Measurements from ENCODE around the gene GRIN2A.

DNA sequence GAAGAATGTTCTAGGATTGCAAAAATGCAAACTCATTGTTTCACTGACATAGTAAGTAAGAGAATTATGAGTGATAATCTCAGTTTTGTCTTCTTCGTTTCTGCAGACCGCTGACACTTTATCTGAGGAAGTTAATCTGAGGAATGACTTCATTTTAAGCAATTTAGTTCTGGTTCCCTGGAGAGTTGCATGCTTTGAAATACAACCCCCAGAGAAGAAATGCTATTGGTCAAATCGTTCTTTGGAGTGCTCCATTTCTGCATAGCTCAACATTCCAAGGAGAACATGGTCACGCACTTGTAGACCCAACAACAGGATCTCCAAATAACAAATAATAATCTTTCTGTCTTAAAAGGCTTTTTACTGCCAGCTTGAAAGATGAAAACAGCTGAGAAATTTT, 427.1 kb downstream of the GRIN2A start:
- TF ChIP-seq ISL1 (CRISPR knock-in tag; IDR thresholded peaks at IDR 0.05) (no peak), RARB (CRISPR knock-in tag; IDR thresholded peaks at IDR 0.05) (no peak), ZFP3 (CRISPR knock-in tag; IDR thresholded peaks at IDR 0.05) (no peak), ZNF565 (CRISPR knock-in tag; conservative IDR thresholded peaks at IDR 0.05; ENCODE audit: low read depth) (no peak)
- TF ChIP-seq, protein P1, sequence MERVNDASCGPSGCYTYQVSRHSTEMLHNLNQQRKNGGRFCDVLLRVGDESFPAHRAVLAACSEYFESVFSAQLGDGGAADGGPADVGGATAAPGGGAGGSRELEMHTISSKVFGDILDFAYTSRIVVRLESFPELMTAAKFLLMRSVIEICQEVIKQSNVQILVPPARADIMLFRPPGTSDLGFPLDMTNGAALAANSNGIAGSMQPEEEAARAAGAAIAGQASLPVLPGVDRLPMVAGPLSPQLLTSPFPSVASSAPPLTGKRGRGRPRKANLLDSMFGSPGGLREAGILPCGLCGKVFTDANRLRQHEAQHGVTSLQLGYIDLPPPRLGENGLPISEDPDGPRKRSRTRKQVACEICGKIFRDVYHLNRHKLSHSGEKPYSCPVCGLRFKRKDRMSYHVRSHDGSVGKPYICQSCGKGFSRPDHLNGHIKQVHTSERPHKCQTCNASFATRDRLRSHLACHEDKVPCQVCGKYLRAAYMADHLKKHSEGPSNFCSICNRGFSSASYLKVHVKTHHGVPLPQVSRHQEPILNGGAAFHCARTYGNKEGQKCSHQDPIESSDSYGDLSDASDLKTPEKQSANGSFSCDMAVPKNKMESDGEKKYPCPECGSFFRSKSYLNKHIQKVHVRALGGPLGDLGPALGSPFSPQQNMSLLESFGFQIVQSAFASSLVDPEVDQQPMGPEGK (CRISPR knock-in tag; IDR thresholded peaks at IDR 0.05; ENCODE audit: borderline replicate concordance), result no peak

All from SK-N-SH treated with all-trans-retinoic acid at 6 μM for 48 hours (cell line).